AG09319 (cell line): ENCODE results near the gene PRPF18.

Experiments used
- DNase-seq: peaks from one replicate; pipeline ENCODE4 v3.0.0-alpha.2; 2010; ENCODE audit warnings: low read depth; ENCODE audit errors: extremely low read depth
- TF ChIP-seq, protein P1 (sequence below): IDR thresholded peaks from 2 replicates; pipeline ENCODE4 v1.5.1; 2011; ENCODE audit warnings: low read depth, mild to moderate bottlenecking, inconsistent platforms, low read length, moderate library complexity

The PRPF18 gene

DNA sequence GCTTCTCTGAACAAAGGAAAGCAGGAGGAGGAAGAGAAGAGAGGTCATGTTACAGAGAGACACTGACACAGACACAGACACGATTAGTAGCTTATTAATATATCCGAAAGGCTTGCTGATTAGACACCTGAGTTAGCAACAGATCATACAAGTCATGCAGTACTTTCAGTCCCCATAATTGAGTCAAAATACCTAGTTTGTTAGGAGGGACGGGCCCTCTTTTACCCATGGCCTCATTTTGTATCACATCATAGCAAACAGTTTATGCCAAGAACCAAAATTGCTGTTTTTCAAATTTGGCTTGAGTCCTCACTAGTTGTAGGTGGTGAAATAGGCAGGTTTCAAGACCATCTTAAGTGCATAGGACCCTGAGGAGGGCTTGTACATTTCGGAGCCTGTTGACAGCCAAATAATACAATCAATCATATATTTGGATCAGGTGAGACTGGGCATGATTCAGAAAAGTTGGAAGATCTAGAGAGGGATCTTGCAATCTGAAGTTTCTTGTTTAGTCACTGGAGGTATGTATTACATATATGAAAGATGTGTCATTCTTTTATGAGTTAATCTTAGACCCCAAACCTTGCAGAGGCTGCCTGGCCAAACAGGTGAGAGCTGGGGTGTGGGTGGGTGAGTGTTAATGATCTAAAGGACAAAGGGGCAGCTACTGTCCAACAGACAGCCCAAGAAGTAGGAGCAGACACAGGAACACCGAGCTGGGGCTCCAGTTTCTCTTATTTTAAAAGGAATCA lies 65.4 kb downstream of the PRPF18 start:
- no peak for DNase-seq
- TF ChIP-seq, protein P1, sequence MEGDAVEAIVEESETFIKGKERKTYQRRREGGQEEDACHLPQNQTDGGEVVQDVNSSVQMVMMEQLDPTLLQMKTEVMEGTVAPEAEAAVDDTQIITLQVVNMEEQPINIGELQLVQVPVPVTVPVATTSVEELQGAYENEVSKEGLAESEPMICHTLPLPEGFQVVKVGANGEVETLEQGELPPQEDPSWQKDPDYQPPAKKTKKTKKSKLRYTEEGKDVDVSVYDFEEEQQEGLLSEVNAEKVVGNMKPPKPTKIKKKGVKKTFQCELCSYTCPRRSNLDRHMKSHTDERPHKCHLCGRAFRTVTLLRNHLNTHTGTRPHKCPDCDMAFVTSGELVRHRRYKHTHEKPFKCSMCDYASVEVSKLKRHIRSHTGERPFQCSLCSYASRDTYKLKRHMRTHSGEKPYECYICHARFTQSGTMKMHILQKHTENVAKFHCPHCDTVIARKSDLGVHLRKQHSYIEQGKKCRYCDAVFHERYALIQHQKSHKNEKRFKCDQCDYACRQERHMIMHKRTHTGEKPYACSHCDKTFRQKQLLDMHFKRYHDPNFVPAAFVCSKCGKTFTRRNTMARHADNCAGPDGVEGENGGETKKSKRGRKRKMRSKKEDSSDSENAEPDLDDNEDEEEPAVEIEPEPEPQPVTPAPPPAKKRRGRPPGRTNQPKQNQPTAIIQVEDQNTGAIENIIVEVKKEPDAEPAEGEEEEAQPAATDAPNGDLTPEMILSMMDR, result no peak

DNA sequence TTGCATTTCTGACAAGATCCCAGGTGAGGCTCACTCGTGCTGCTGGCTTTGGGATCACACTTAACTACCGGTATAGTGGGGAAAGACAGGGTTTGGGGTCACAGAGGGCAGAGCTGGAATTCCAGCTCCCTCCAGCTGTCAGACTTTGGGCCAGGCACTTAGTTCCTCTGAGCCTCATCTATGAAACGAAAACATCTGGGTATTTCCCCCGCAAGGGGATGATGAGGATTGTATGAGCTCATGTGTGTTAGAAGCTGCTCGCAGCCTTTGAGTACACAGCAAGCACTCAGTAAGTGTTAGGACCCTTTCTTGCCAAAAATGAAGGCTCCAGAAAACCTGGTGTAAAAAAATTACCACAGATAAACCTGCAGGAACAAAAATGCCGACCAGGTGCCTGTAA lies 66.1 kb downstream of the PRPF18 start:
- no peak for DNase-seq
- TF ChIP-seq, protein P1, result no peak

DNA sequence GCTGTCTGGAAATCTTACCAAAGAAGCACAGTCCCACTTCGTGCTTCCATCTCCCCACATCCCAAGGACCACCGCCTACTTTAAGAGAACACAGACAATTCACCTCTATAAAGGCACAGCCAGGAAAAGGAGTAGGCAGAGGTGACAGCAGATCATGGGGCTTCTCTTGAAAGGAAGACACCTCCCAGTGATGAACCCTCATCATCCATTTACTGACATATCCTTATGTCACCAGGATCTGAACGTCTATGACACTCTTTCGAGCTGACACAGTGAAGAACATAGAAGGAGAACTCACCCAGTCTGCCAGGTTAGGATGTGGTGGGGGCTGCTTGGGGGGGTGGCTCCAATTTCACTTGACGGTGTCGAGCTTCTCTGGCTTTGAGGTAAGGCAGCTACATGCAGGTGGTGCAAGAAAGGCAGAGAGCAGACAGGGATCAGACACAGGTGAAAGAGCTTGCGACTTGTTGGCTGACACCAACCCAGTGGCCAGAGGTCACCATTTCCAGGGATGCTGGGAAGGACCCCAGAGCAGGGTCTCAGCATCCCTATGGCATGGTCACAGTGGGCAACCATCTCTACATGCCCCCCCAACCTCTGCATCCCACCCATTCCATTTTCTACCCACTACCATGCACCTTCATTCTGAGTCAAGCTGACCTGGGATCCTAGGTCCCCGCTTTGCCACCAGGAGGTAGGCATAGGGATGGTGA lies 67.5 kb downstream of the PRPF18 start:
- TF ChIP-seq, protein P1, result no peak
- no peak for DNase-seq

DNA sequence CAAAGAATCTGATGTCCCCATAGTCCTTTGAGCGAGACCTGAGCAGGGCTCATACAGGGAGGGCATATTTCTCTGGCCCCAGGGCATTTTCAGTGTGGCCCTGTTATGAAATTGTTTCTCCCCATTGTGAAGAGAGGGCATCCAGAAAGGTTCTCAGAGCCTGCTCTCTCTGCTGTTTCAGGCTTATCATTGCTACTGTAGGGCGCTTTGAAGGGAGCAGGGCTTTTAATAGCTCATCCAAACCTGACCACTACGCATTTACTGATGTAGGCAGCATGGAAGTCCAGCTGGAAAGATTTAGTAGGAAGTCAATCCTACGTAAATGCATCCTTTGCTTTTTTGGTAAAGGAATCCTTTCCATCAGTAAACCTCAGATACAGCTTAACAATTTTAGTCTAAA lies 68.1 kb downstream of the PRPF18 start:
- TF ChIP-seq, protein P1, result no peak
- DNase-seq, result no peak

DNA sequence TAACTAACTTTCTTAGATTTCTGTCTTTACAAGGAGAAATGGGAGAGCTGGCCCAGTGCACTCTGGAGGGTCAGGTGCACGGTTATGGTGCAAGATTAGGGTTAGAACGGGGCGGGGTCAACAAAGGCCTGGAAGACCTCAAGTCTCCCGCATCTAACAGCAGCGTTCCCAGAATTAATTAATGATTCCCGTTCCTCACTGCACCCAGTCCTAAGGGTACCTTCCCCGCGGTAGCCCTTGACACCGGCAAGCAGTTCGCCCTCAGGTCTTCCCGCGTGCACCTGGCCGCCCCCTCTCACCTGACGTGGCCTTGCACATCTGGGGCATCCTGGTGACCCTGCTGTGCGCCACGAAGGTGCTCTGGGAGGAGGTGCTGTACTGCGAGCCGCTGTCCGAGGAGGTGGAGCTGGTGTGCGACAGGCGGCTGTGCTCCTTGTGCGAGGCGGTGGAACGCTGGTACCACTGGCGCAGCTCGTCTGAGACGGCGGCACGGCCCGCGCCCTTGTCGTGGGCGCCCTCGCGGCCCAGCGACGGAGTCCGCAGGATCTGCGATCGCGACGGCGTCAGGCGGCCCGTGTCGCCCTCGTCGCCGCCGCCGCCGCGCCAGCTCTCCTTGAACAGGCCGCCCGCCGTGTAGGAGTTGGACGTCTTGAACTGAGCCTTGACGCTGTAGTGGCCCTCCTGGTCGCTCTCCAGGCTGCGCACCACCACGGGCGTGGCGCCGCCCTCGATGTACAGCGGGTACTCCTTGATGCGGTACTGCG lies 69.8 kb downstream of the PRPF18 start:
- TF ChIP-seq, protein P1, result no peak
- DNase-seq, result no peak

DNA sequence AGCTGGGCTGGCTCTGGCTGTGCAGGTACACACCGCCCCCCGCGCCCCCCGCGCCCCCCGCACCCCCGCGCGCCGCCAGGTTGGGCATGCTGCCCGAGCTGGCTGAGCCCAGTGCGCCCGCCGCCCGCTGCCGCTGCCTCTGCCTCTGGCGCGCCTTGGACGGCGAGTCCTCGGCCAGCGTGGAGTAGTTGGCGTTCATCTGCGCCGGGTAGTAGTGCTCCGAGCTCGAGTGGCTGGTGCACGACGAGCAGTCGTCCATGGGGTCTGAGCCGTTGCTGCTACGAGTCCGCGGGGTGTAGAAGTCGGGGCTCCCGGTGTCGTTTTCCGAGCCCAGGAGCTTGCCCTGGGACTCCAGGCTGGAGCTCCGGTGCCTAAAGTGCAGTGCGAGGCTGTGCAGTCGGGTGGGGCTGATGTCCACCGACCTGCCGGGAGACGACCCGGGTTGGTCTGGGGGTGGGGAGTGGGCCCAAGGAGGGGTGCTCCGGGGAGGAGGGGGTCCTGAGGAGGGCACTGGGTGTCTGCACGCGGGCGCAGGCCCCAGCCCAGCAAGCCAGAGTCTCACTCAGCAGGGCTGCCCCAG lies 70.4 kb downstream of the PRPF18 start:
- no peak for DNase-seq
- TF ChIP-seq, protein P1, result no peak
